ENCODE results near the gene CASTOR1. TPM values are rescaled to one million over a fixed set of nuclear protein-coding genes. Genes with fewer than 3 reads are reported as not detected.
A peak's percentile ranks its signal among the peaks of the same experiment; 100 is the strongest.

Gene CASTOR1
- total RNA-seq, 1 donor, result 4.9 TPM

GRCh38 chr22:30236875-30237274, 52.4 kb downstream of the CASTOR1 start:
- H3K4me3 ChIP-seq (ENCODE audit: low read depth, low read length), result no peak overlapping the region
- DNase-seq (ENCODE audit: low read depth), result no peak
- no peak for TF ChIP-seq CTCF (IDR thresholded peaks at IDR 0.05; ENCODE audit: insufficient read depth, low read length)

GRCh38 chr22:30235687-30236170, 53.6 kb downstream of the CASTOR1 start:
- DNase-seq (ENCODE audit: low read depth), result peak; percentile 57
- H3K4me3 ChIP-seq (ENCODE audit: low read depth, low read length), result no peak overlapping the region
- TF ChIP-seq CTCF (IDR thresholded peaks at IDR 0.05; ENCODE audit: insufficient read depth, low read length), result no peak

Other genes with a start within 250 kb of the CASTOR1 start
- gene HORMAD2, start 209.0 kb downstream of the CASTOR1 start, total RNA-seq (ENCODE audit: low replicate concordance), result not detected in 2 replicates
- 0.57 and 6.2 TPM in 2 replicates for gene LIF, start 42.7 kb downstream of the CASTOR1 start, total RNA-seq (ENCODE audit: low replicate concordance)
- not detected in 2 replicates for gene OSM, start 22.7 kb downstream of the CASTOR1 start, total RNA-seq (ENCODE audit: low replicate concordance)
- 12.9 and 24.1 TPM in 2 replicates for gene TBC1D10A, start 37.4 kb upstream of the CASTOR1 start, total RNA-seq (ENCODE audit: low replicate concordance)
- 40.8 and 43.7 TPM in 2 replicates for gene SF3A1, start 67.4 kb upstream of the CASTOR1 start, total RNA-seq (ENCODE audit: low replicate concordance)
- gene CCDC157, start 67.5 kb upstream of the CASTOR1 start, total RNA-seq (ENCODE audit: low replicate concordance), result 1.2 and 2.6 TPM in 2 replicates
- gene RNF215, start 97.9 kb upstream of the CASTOR1 start, total RNA-seq (ENCODE audit: low replicate concordance), result 9.1 and 13.0 TPM in 2 replicates
- 5.8 and 14.8 TPM in 2 replicates for gene SEC14L2, start 107.5 kb upstream of the CASTOR1 start, total RNA-seq (ENCODE audit: low replicate concordance)
- gene MTFP1, start 136.3 kb upstream of the CASTOR1 start, total RNA-seq (ENCODE audit: low replicate concordance), result 0.98 and 5.9 TPM in 2 replicates
- not detected in 2 replicates for gene SEC14L3, start 182.5 kb upstream of the CASTOR1 start, total RNA-seq (ENCODE audit: low replicate concordance)
- not detected in 2 replicates for gene SEC14L4, start 216.2 kb upstream of the CASTOR1 start, total RNA-seq (ENCODE audit: low replicate concordance)